Measurements from ENCODE around the gene THNSL1. TPM values are rescaled to one million over a fixed set of nuclear protein-coding genes. Genes with fewer than 3 reads are reported as not detected.

THNSL1 gene
- total RNA-seq, 6 experiments from 2014 or later = 4.9 to 13.6 (median 7.6) TPM

GRCh38 chr10:25065761-25066476, 49.5 kb downstream of the THNSL1 start:
- H3K4me3 ChIP-seq = no peak overlapping the region
- no peaks in the 10 kb centered on the region for H3K9me3 ChIP-seq
- intact Hi-C loops (cut with DNase I) = no loop called here
- TF ChIP-seq POLR2A (IDR thresholded peaks at IDR 0.05) = no peak
- no peak for TF ChIP-seq CTCF (IDR thresholded peaks at IDR 0.05)
- H3K27ac ChIP-seq = no peak overlapping the region
- H3K4me1 ChIP-seq = peaks cover 0 to 8% (median 0%) of the 10 kb centered on the region in 4 donors
- ATAC-seq (no peak), DNase-seq (no peak)
- H3K27me3 ChIP-seq = no peaks in the 10 kb centered on the region
- WGBS (ENCODE audit: insufficient coverage, low coverage, low lambda C conversion rate, missing lambda C conversion rate) = 72% methylated on average over 4 of the region's 4 CpGs
- no peaks in the 10 kb centered on the region for H3K36me3 ChIP-seq

GRCh38 chr10:25068152-25069058, 52.0 kb downstream of the THNSL1 start:
- WGBS (ENCODE audit: insufficient coverage, low coverage, low lambda C conversion rate, missing lambda C conversion rate) = 79% methylated on average over 11 of the region's 11 CpGs
- DNase-seq (no peak), ATAC-seq (no peak)
- no peaks in the 10 kb centered on the region for H3K27me3 ChIP-seq
- H3K4me3 ChIP-seq = no peak overlapping the region
- H3K4me1 ChIP-seq = no peaks in the 10 kb centered on the region
- H3K36me3 ChIP-seq = no peaks in the 10 kb centered on the region
- TF ChIP-seq CTCF (IDR thresholded peaks at IDR 0.05) = no peak
- TF ChIP-seq POLR2A (IDR thresholded peaks at IDR 0.05) = no peak
- no peak overlapping the region for H3K27ac ChIP-seq
- H3K9me3 ChIP-seq = no peaks in the 10 kb centered on the region
- intact Hi-C loops (cut with DNase I) = no loop called here

GRCh38 chr10:25071227-25071626, 54.8 kb downstream of the THNSL1 start:
- H3K4me1 ChIP-seq = no peaks in the 10 kb centered on the region
- H3K36me3 ChIP-seq = no peaks in the 10 kb centered on the region
- TF ChIP-seq CTCF (IDR thresholded peaks at IDR 0.05) (no peak), POLR2A (IDR thresholded peaks at IDR 0.05) (no peak)
- WGBS (ENCODE audit: insufficient coverage, low coverage, low lambda C conversion rate, missing lambda C conversion rate) = 91% methylated on average over 1 of the region's 1 CpG
- no peak overlapping the region for H3K4me3 ChIP-seq
- ATAC-seq (no peak), DNase-seq (no peak)
- intact Hi-C loops (cut with DNase I) = no loop called here
- H3K27ac ChIP-seq = no peak overlapping the region
- no peaks in the 10 kb centered on the region for H3K9me3 ChIP-seq
- H3K27me3 ChIP-seq = no peaks in the 10 kb centered on the region

- TF ChIP-seq POLR2A (IDR thresholded peaks at IDR 0.05) (no peak), CTCF (IDR thresholded peaks at IDR 0.05) (no peak)
- 61% methylated on average over 2 of the region's 2 CpGs for WGBS (ENCODE audit: insufficient coverage, low coverage, low lambda C conversion rate, missing lambda C conversion rate)
These were observed 56.4 kb downstream of the THNSL1 start for GRCh38 chr10:25072786-25073185.

More at GRCh38 chr10:25072786-25073185, 56.4 kb downstream of the THNSL1 start:
- no peak overlapping the region for H3K27ac ChIP-seq
- no peaks in the 10 kb centered on the region for H3K36me3 ChIP-seq
- no peaks in the 10 kb centered on the region for H3K27me3 ChIP-seq
- no peaks in the 10 kb centered on the region for H3K9me3 ChIP-seq
- intact Hi-C loops (cut with DNase I) = no loop called here
- ATAC-seq (peak in 1 of 4 donors; percentile 26), DNase-seq (no peak)
- peaks cover 0 to 2% (median 0%) of the 10 kb centered on the region in 4 donors for H3K4me1 ChIP-seq
- no peak overlapping the region for H3K4me3 ChIP-seq
